Measurements from ENCODE around the gene TMEM184C. TPM values are rescaled to one million over a fixed set of nuclear protein-coding genes. Genes with fewer than 3 reads are reported as not detected.
A peak's percentile ranks its signal among the peaks of the same experiment; 100 is the strongest.

TMEM184C gene
- total RNA-seq, 1 donor from 2014 or later: 35.7 TPM

DNA sequence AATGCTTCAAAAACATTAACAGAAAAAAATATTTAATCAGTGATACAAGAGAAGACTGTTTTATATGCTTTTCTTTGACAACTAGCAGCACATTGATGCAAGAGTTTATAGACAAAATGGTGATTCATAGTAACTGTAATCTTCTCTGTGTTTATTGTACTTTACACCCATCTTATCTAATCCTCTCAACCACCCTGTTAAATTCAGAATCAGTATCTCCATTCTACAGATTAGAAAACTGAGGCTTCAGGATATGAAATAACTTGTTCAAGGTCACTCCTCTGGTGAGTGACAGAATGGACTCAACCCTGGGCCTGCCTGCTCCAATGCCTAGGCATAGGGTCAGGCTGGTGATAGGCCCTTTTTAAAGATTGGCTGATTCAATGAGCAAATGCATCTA is 26.1 kb upstream of the TMEM184C start:
- Histone ChIP-seq H4K20me1 (ENCODE audit: low read depth) (no peaks in the 10 kb centered on the region), H3K27me3 (no peaks in the 10 kb centered on the region), H3F3A (ENCODE audit: low read depth) (peaks cover 3% of the 10 kb centered on the region), H3K4me2 (no peak overlapping the region), H2AFZ (replicated peaks) (no peak overlapping the region), H3K4me1 (peaks cover 16% of the 10 kb centered on the region), H3K9me3 (ENCODE audit: low read depth) (no peaks in the 10 kb centered on the region), H3K27ac (no peak overlapping the region), H3K79me2 (ENCODE audit: low read depth) (no peaks in the 10 kb centered on the region), H3K36me3 (no peaks in the 10 kb centered on the region), H3K9ac (no peak overlapping the region), H3K4me3 (no peak overlapping the region)
- Mint-ChIP-seq H3K36me3 (no peaks in the 10 kb centered on the region), H3K27ac (no peak overlapping the region), H3K9me3 (peaks cover 2% of the 10 kb centered on the region), H3K27me3 (ENCODE audit: insufficient read depth, low read depth) (no peaks in the 10 kb centered on the region), H3K4me3 (no peak overlapping the region), H3K4me1 (peaks cover 15% of the 10 kb centered on the region)
- no peak for DNase-seq (ENCODE audit: low spot score)
- TF ChIP-seq EZH2 (IDR thresholded peaks at IDR 0.05) (no peak), EZH2phosphoT487 (IDR thresholded peaks at IDR 0.05) (no peak)
- TF ChIP-seq, protein P1, sequence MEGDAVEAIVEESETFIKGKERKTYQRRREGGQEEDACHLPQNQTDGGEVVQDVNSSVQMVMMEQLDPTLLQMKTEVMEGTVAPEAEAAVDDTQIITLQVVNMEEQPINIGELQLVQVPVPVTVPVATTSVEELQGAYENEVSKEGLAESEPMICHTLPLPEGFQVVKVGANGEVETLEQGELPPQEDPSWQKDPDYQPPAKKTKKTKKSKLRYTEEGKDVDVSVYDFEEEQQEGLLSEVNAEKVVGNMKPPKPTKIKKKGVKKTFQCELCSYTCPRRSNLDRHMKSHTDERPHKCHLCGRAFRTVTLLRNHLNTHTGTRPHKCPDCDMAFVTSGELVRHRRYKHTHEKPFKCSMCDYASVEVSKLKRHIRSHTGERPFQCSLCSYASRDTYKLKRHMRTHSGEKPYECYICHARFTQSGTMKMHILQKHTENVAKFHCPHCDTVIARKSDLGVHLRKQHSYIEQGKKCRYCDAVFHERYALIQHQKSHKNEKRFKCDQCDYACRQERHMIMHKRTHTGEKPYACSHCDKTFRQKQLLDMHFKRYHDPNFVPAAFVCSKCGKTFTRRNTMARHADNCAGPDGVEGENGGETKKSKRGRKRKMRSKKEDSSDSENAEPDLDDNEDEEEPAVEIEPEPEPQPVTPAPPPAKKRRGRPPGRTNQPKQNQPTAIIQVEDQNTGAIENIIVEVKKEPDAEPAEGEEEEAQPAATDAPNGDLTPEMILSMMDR (IDR thresholded peaks at IDR 0.05): no peak

DNA sequence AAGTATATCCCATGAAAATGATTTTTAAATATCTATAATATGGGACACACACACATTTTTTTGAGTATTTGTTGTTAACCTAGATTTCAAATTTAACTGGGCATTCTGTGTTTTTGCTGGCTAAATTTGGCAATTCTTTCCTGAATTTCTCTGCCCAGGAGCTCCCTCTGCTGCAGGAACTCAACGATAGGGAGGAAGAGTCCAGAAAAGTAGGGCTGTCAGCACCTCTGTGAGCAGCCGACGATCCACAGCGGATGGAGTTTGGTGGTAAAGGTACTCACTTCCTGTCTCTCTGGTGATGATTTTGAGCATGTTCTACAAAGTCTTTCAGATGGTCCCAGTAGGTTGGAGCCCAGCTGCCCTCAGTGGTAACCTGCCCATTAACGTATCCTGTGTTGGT is 23.1 kb upstream of the TMEM184C start:
- no peak for TF ChIP-seq EZH2phosphoT487 (IDR thresholded peaks at IDR 0.05)
- TF ChIP-seq, protein P1 (IDR thresholded peaks at IDR 0.05): peak; percentile 16
- no peak for TF ChIP-seq EZH2 (IDR thresholded peaks at IDR 0.05)
- no peak overlapping the region for H3K27ac ChIP-seq
- H2AFZ ChIP-seq (replicated peaks): no peak overlapping the region
- H3K4me3 ChIP-seq: no peak overlapping the region
- peaks cover 6% of the 10 kb centered on the region for H3K4me1 Mint-ChIP-seq
- H3K9ac ChIP-seq: no peak overlapping the region
- peaks cover 6% of the 10 kb centered on the region for H3K4me1 ChIP-seq
- no peaks in the 10 kb centered on the region for H4K20me1 ChIP-seq (ENCODE audit: low read depth)
- no peak for DNase-seq (ENCODE audit: low spot score)
- H3K27ac Mint-ChIP-seq: no peak overlapping the region
- no peaks in the 10 kb centered on the region for H3K36me3 Mint-ChIP-seq
- no peaks in the 10 kb centered on the region for H3K27me3 ChIP-seq
- no peaks in the 10 kb centered on the region for H3K36me3 ChIP-seq
- H3K9me3 ChIP-seq (ENCODE audit: low read depth): no peaks in the 10 kb centered on the region
- H3K4me2 ChIP-seq: no peak overlapping the region
- H3K27me3 Mint-ChIP-seq (ENCODE audit: insufficient read depth, low read depth): no peaks in the 10 kb centered on the region
- no peak overlapping the region for H3K4me3 Mint-ChIP-seq
- peaks cover 3% of the 10 kb centered on the region for H3F3A ChIP-seq (ENCODE audit: low read depth)
- H3K9me3 Mint-ChIP-seq: peaks cover 2% of the 10 kb centered on the region
- H3K79me2 ChIP-seq (ENCODE audit: low read depth): no peaks in the 10 kb centered on the region

DNA sequence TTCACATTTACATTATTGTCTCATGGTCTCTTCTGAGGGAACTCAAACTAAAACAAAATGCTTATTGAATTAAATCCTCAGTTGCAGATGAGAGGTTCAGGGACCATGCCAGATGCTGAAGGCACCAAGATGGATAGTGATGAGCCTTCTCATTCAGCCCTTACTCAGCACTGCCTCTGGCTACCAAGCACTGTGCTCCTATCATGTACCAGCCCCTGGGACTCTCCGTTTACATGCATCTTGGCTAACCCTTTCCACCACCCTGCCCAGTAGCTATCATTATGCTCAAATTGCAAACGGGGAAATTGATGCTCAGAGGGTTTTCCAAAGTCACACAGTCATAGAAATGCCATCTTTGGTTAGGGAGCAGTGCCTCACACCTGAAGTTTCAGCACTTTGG is 22.6 kb upstream of the TMEM184C start:
- Histone ChIP-seq H3K27me3 (no peaks in the 10 kb centered on the region), H3K9ac (no peak overlapping the region), H3K4me1 (peaks cover 6% of the 10 kb centered on the region), H4K20me1 (ENCODE audit: low read depth) (no peaks in the 10 kb centered on the region), H2AFZ (replicated peaks) (no peak overlapping the region), H3K4me3 (no peak overlapping the region), H3K4me2 (no peak overlapping the region), H3K27ac (no peak overlapping the region), H3K9me3 (ENCODE audit: low read depth) (no peaks in the 10 kb centered on the region), H3F3A (ENCODE audit: low read depth) (peaks cover 2% of the 10 kb centered on the region), H3K36me3 (no peaks in the 10 kb centered on the region), H3K79me2 (ENCODE audit: low read depth) (no peaks in the 10 kb centered on the region)
- TF ChIP-seq, protein P1 (IDR thresholded peaks at IDR 0.05): no peak
- TF ChIP-seq EZH2phosphoT487 (IDR thresholded peaks at IDR 0.05): no peak
- no peak for TF ChIP-seq EZH2 (IDR thresholded peaks at IDR 0.05)
- DNase-seq (ENCODE audit: low spot score): no peak
- Mint-ChIP-seq H3K36me3 (no peaks in the 10 kb centered on the region), H3K4me1 (peaks cover 5% of the 10 kb centered on the region), H3K27ac (no peak overlapping the region), H3K4me3 (no peak overlapping the region), H3K9me3 (peaks cover 2% of the 10 kb centered on the region), H3K27me3 (ENCODE audit: insufficient read depth, low read depth) (no peaks in the 10 kb centered on the region)
